ENCODE results near the gene IKZF1.

- TF ChIP-seq CTCF (IDR thresholded peaks at IDR 0.05; ENCODE audit: insufficient read depth, low read length, poor library complexity, severe bottlenecking) = no peak
- TF ChIP-seq EZH2phosphoT487 (conservative IDR thresholded peaks at IDR 0.05; ENCODE audit: low read length) = no peak
Measured at GRCh38 chr7:50379539-50379938, 75.0 kb downstream of the IKZF1 start.

Measured in SU-DHL-6 (cell line).